Thyroid gland (tissue), 4 donors: ENCODE data around the gene CDH4. TPM values are rescaled to one million over a fixed set of nuclear protein-coding genes. Genes with fewer than 3 reads are reported as not detected.

Experiments
- DNase-seq, 2 donors: peaks; one replicate each; pipeline ENCODE4 v3.0.0-alpha.2; 2019
- H3K27ac ChIP-seq, 3 donors: fragments of 200-600 bp; sonication (generic); 1 replicate in 2 of 3; 2 replicates in 1 of 3; pipeline ENCODE4 v1.5.1; 2016 to 2019; ENCODE audit warnings: mild to moderate bottlenecking in 1 of 3, moderate library complexity in 1 of 3
- H3K27me3 ChIP-seq: fragments of 200-600 bp; sonication (generic); one replicate; pipeline ENCODE4 v1.5.1; 2019
- H3K36me3 ChIP-seq, 2 donors: fragments of 200-600 bp; sonication (generic); one replicate each; pipeline ENCODE4 v1.5.1; 2016 to 2019
- H3K4me1 ChIP-seq, 2 donors: fragments of 200-600 bp; sonication (generic); one replicate each; pipeline ENCODE4 v1.5.1; 2017 to 2019
- H3K4me3 ChIP-seq, 3 donors: fragments of 200-600 bp; sonication (generic); replicated peaks in 1 of 3; 1 replicate in 2 of 3; 2 replicates in 1 of 3; pipeline ENCODE4 v1.5.1; 2016; ENCODE audit warnings: mild to moderate bottlenecking in 1 of 3
- H3K9me3 ChIP-seq: fragments of 200-600 bp; sonication (generic); one replicate; pipeline ENCODE4 v1.5.1; 2017
- POLR2A ChIP-seq, 2 donors: fragments of 450-650 bp; IDR thresholded peaks; one replicate each; pipeline ENCODE4 v1.6.1; 2017; ENCODE audit warnings: antibody characterized with exemption in 2 of 2, mild to moderate bottlenecking in 2 of 2, moderate library complexity in 1 of 2
- WGBS, 2 donors: methylation state at CpG; one replicate each; pipeline ENCODE4 v1.1.5; 2017; 5-methylcytosine and 5-hydroxymethylcytosine counted together
- intact Hi-C: fragments of 100-400 bp; cut with DNase I; formaldehyde crosslinking; loops from one replicate; pipeline ENCODE4 v1.15.1; 2023
- total RNA-seq, 4 donors: library from RNA; depleted of rRNA; stranded (reverse); fragments of >200 nt; gene quantifications; one replicate each; pipeline ENCODE4 v1.2.3, GENCODE V29; 2016
- TF ChIP-seq, protein P1 (sequence below), 6 experiments: fragments of 200-600 bp in 3 of 6; fragments of 450-650 bp in 3 of 6; sonication (generic) in 3 of 6; IDR thresholded peaks; one replicate each; pipeline ENCODE4 v1.5.1; 2016 to 2019; ENCODE audit warnings: antibody characterized with exemption in 6 of 6, mild to moderate bottlenecking in 2 of 6, inconsistent platforms in 1 of 6, moderate library complexity in 1 of 6

Gene CDH4
- total RNA-seq, 4 donors from 2014 or later, result 0.22 to 0.29 (median 0.29) TPM; not detected in 1

DNA sequence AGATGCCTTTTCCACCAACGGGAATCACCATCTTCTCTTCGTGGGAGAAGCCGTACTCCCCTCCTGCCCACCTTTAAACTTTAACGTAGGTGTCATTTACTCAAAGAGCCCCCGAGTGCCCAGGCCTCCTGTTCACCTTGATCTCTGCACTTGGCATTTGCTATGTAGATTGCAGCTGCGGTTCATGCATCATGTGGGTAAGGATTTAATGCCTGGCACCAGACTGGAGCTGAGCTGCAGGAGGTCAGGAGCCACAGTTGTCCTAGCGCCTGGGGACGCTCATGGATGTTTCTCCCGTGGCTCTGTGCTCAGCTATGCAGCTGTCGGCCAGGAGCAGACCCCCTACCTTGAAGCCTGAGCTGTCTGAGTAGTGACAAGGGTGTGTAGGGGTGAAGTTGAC, 133.7 kb downstream of the CDH4 start:
- no peaks in the 10 kb centered on the region for H3K27me3 ChIP-seq
- 88 to 89% methylated on average over 6 to 10 of the region's 10 CpGs for WGBS, 2 donors
- no peak for DNase-seq
- no peak overlapping the region for H3K27ac ChIP-seq
- H3K36me3 ChIP-seq, result no peaks in the 10 kb centered on the region
- intact Hi-C loops, result no loop called here
- no peaks in the 10 kb centered on the region for H3K9me3 ChIP-seq
- no peak overlapping the region for H3K4me3 ChIP-seq
- TF ChIP-seq POLR2A (IDR thresholded peaks at IDR 0.05), result no peak
- TF ChIP-seq, protein P1, sequence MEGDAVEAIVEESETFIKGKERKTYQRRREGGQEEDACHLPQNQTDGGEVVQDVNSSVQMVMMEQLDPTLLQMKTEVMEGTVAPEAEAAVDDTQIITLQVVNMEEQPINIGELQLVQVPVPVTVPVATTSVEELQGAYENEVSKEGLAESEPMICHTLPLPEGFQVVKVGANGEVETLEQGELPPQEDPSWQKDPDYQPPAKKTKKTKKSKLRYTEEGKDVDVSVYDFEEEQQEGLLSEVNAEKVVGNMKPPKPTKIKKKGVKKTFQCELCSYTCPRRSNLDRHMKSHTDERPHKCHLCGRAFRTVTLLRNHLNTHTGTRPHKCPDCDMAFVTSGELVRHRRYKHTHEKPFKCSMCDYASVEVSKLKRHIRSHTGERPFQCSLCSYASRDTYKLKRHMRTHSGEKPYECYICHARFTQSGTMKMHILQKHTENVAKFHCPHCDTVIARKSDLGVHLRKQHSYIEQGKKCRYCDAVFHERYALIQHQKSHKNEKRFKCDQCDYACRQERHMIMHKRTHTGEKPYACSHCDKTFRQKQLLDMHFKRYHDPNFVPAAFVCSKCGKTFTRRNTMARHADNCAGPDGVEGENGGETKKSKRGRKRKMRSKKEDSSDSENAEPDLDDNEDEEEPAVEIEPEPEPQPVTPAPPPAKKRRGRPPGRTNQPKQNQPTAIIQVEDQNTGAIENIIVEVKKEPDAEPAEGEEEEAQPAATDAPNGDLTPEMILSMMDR (IDR thresholded peaks at IDR 0.05), result no peak
- H3K4me1 ChIP-seq, result no peaks in the 10 kb centered on the region

DNA sequence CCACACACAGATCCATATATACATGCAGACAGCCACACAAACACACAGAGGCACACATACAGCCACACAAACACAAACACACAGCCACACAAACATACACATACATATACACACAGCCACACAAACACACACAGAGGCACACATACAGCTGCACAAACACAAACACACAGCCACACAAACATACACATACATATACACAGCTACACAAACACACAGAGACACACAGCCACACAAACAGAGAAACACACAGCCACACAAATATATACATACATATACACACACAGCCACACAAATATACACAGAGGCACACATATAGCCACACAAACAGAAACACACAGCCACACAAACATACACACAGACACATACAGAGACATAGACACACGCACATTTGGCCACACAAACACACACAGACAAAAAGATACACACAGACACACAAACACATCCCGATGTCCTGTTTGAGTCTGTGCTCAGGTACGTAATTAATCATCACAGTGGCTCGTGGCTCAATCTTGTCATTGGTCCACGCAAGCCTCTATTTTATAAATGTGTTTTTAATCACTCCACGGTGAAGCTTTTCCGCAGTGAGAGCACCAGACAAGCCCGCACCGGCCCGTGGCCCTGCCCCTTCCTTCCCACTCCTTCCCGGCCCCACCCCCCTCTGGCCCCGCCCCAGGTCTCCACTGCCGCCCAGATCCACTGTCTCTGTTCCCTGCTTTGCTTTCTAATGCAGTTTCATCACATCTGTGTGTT, 135.3 kb downstream of the CDH4 start:
- H3K27me3 ChIP-seq, result no peaks in the 10 kb centered on the region
- no peaks in the 10 kb centered on the region for H3K4me1 ChIP-seq
- H3K4me3 ChIP-seq, result no peak overlapping the region
- no peaks in the 10 kb centered on the region for H3K36me3 ChIP-seq
- H3K27ac ChIP-seq, result no peak overlapping the region
- 22 to 24% methylated on average over 13 of the region's 13 CpGs for WGBS, 2 donors
- no peaks in the 10 kb centered on the region for H3K9me3 ChIP-seq
- intact Hi-C loops, result no loop called here
- DNase-seq, result peak in 1 of 2 donors; percentile 11
- TF ChIP-seq POLR2A (IDR thresholded peaks at IDR 0.05), result no peak
- TF ChIP-seq, protein P1 (IDR thresholded peaks at IDR 0.05), result no peak

DNA sequence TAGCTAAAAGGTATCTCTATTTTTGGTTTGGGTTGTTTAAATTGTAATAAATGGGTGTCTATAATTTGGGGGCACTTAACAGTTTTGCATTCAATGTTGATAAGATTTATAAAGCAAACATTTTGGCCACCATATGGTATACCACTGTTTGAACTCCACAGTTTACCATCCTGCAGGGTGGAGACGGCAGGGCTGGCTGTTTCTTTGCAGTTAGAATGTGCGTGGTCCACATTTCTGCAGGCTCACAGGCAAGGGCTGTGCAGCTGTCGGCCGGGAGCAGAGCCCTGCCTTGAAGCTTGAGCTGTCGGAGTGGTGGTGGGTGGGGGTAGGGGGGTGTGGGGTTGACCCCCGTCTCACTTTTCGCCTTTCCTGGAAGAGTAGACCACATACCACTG, 135.9 kb downstream of the CDH4 start:
- TF ChIP-seq, protein P1 (IDR thresholded peaks at IDR 0.05), result no peak
- no peak for TF ChIP-seq POLR2A (IDR thresholded peaks at IDR 0.05)
- intact Hi-C loops, result no loop called here
- no peaks in the 10 kb centered on the region for H3K9me3 ChIP-seq
- H3K4me1 ChIP-seq, result no peaks in the 10 kb centered on the region
- WGBS, 2 donors, result 55 to 57% methylated on average over 7 of the region's 7 CpGs
- H3K27me3 ChIP-seq, result no peaks in the 10 kb centered on the region
- no peak overlapping the region for H3K27ac ChIP-seq
- no peak for DNase-seq
- H3K36me3 ChIP-seq, result no peaks in the 10 kb centered on the region
- no peak overlapping the region for H3K4me3 ChIP-seq

DNA sequence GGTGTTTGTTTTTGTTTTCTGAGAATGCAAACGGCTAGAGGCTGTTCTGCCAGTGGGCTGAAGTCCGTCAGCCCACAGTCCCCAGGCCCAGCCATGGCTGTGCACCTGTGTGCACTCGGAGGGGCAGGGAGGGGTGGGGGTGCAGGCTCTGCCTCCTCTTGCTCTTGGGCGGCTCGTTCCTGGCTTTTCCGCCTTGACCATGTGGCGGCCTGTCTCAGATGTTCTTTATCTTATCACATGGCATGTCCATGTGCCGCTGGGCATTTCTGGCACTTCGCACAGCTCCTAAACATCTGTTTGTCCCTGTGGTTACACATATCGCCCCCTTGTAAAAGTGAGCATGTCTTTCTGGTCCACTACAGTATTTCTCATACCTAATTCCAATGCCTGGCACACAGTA, 137.0 kb downstream of the CDH4 start:
- Histone ChIP-seq H3K36me3 (no peaks in the 10 kb centered on the region), H3K27me3 (no peaks in the 10 kb centered on the region), H3K9me3 (no peaks in the 10 kb centered on the region), H3K4me1 (no peaks in the 10 kb centered on the region), H3K4me3 (no peak overlapping the region), H3K27ac (no peak overlapping the region)
- 77 to 84% methylated on average over 10 of the region's 10 CpGs for WGBS, 2 donors
- no peak for DNase-seq
- no peak for TF ChIP-seq POLR2A (IDR thresholded peaks at IDR 0.05)
- TF ChIP-seq, protein P1 (IDR thresholded peaks at IDR 0.05), result no peak
- intact Hi-C loops, result no loop called here

DNA sequence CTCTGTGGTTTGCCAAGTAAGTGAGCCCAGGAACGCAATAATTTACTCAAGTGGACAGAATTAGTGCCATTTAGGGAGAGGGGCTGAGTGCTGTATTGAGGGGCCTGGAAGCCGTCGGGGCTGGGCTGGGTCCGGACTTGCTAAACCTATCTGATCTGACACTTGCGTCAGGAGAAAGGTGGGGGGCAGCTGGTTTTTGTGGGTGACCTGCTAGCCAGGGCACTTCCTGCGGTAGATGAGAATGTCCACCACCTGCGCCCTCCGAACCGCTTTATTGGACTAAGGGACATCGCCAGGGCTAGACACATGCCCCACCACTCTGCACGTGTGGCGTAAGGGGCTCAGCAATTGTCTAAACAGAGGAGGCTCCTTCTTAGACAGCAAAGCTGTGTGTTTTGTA, 139.1 kb downstream of the CDH4 start:
- 85 to 91% methylated on average over 12 of the region's 12 CpGs for WGBS, 2 donors
- Histone ChIP-seq H3K9me3 (no peaks in the 10 kb centered on the region), H3K4me1 (no peaks in the 10 kb centered on the region), H3K4me3 (no peak overlapping the region), H3K36me3 (no peaks in the 10 kb centered on the region), H3K27me3 (no peaks in the 10 kb centered on the region), H3K27ac (no peak overlapping the region)
- TF ChIP-seq, protein P1 (IDR thresholded peaks at IDR 0.05), result no peak
- no peak for TF ChIP-seq POLR2A (IDR thresholded peaks at IDR 0.05)
- intact Hi-C loops, result no loop called here
- DNase-seq, result no peak
